ENCODE results near the gene PTPRT. TPM values are rescaled to one million over a fixed set of nuclear protein-coding genes. Genes with fewer than 3 reads are reported as not detected.

PTPRT gene
- total RNA-seq, 4 donors from 2014 or later: 0.04 TPM; not detected in 3

- Histone ChIP-seq H3K36me3 (no peaks in the 10 kb centered on the region), H3K27ac (no peak overlapping the region), H3K4me1 (no peaks in the 10 kb centered on the region), H3K9me3 (no peaks in the 10 kb centered on the region), H3K27me3 (no peaks in the 10 kb centered on the region), H3K4me3 (no peak overlapping the region)
- no peak for ATAC-seq
- 40 to 53% methylated on average over 5 to 7 of the region's 9 CpGs for WGBS, 2 donors (ENCODE audit: low coverage in 1 of 2)
- TF ChIP-seq EP300 (IDR thresholded peaks at IDR 0.05): no peak
- no peak for TF ChIP-seq POLR2AphosphoS5 (IDR thresholded peaks at IDR 0.05)
- TF ChIP-seq POLR2A (IDR thresholded peaks at IDR 0.05): no peak
- TF ChIP-seq CTCF (IDR thresholded peaks at IDR 0.05): no peak
Observed at GRCh38 chr20:42565235-42565995, 624.3 kb downstream of the PTPRT start.

DNA sequence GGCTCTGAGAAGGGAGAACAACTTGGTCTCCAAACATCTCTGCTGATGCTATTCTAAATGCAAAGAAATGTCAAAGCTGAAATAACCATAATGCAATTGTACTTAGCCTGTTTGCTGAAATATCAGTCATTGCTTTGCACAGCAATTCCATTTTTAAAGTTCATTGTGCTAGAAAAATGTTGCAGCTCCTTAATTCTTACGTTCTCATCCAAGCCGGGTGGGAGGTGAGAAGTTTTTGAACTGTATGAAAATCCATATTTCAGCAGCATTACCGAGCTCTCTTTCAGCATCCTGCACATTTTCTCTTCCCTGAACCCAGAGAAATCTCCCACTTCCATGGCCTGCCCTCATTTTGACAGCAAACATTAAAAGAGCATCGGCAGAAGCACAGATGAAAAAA is 630.0 kb downstream of the PTPRT start:
- no peaks in the 10 kb centered on the region for H3K27me3 ChIP-seq
- H3K9me3 ChIP-seq: no peaks in the 10 kb centered on the region
- 84 to 100% methylated on average over 3 to 4 of the region's 4 CpGs for WGBS, 2 donors (ENCODE audit: low coverage in 1 of 2)
- no peak overlapping the region for H3K4me3 ChIP-seq
- H3K27ac ChIP-seq: no peak overlapping the region
- ATAC-seq: no peak
- H3K4me1 ChIP-seq: no peaks in the 10 kb centered on the region
- TF ChIP-seq POLR2AphosphoS5 (IDR thresholded peaks at IDR 0.05) (no peak), POLR2A (IDR thresholded peaks at IDR 0.05) (no peak), EP300 (IDR thresholded peaks at IDR 0.05) (no peak), CTCF (IDR thresholded peaks at IDR 0.05) (no peak)
- H3K36me3 ChIP-seq: no peaks in the 10 kb centered on the region

DNA sequence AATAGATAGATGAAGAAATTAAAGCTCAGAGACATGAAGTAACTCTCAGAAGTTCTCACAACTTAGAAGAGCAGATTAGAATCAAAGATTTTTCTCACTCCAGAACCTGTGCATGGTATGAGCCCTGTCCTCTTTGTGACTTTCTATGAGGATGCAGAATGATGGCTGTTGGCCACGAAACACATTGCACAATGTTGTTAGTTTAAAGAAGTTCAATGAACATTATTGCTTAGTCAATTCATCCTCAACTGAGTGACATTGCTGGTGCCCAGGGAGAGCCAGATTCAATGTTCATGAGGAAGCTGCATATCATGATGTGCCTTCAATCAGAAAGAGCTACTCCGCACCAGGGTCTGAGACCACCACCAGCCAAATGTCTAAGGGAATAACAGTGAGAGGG is 633.1 kb downstream of the PTPRT start:
- Histone ChIP-seq H3K36me3 (no peaks in the 10 kb centered on the region), H3K9me3 (no peaks in the 10 kb centered on the region), H3K27me3 (no peaks in the 10 kb centered on the region), H3K4me3 (no peak overlapping the region), H3K4me1 (no peaks in the 10 kb centered on the region), H3K27ac (no peak overlapping the region)
- ATAC-seq: no peak
- 56 to 100% methylated on average over 1 to 2 of the region's 2 CpGs for WGBS, 2 donors (ENCODE audit: low coverage in 1 of 2)
- TF ChIP-seq CTCF (IDR thresholded peaks at IDR 0.05) (no peak), EP300 (IDR thresholded peaks at IDR 0.05) (no peak), POLR2AphosphoS5 (IDR thresholded peaks at IDR 0.05) (no peak), POLR2A (IDR thresholded peaks at IDR 0.05) (no peak)

DNA sequence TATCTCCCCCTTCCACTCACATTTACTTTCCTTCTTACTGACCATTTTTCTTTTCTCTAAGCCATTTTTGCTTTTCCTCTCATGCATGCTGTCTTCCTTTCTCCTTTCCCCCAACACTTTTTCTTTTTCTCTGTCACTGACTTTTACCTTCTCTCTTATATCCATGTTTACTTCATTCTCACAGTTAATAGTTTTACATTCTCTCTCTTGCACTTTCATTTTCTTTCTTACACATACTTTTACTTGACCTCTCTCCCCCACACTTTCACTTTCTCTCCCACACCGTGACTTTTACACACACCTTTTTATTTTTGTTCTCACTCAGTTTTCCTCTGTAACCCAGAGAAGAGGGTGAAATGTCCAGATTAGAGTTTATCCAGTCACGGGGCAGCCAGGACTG is 636.3 kb downstream of the PTPRT start:
- H3K27me3 ChIP-seq: no peaks in the 10 kb centered on the region
- no peaks in the 10 kb centered on the region for H3K36me3 ChIP-seq
- WGBS, 2 donors (ENCODE audit: low coverage in 1 of 2): 25 to 67% methylated on average over 1 of the region's 2 CpGs
- no peaks in the 10 kb centered on the region for H3K9me3 ChIP-seq
- H3K27ac ChIP-seq: no peak overlapping the region
- no peaks in the 10 kb centered on the region for H3K4me1 ChIP-seq
- no peak for ATAC-seq
- TF ChIP-seq CTCF (IDR thresholded peaks at IDR 0.05) (no peak), POLR2AphosphoS5 (IDR thresholded peaks at IDR 0.05) (no peak), EP300 (IDR thresholded peaks at IDR 0.05) (no peak), POLR2A (IDR thresholded peaks at IDR 0.05) (no peak)
- no peak overlapping the region for H3K4me3 ChIP-seq

- Histone ChIP-seq H3K9me3 (no peaks in the 10 kb centered on the region), H3K4me1 (no peaks in the 10 kb centered on the region), H3K4me3 (no peak overlapping the region), H3K27me3 (no peaks in the 10 kb centered on the region), H3K27ac (no peak overlapping the region), H3K36me3 (no peaks in the 10 kb centered on the region)
- 43% methylated on average over 3 of the region's 3 CpGs; no CpG with 5 or more reads in 1 of the 2 donors for WGBS, 2 donors (ENCODE audit: low coverage in 1 of 2)
- ATAC-seq: no peak
- TF ChIP-seq POLR2AphosphoS5 (IDR thresholded peaks at IDR 0.05) (no peak), EP300 (IDR thresholded peaks at IDR 0.05) (no peak), CTCF (IDR thresholded peaks at IDR 0.05) (no peak), POLR2A (IDR thresholded peaks at IDR 0.05) (no peak)
Observed at GRCh38 chr20:42549496-42549895, 640.2 kb downstream of the PTPRT start.

Data from gastroesophageal sphincter (tissue), 4 donors.